Suprapubic skin (tissue), 3 donors: ENCODE results near the gene TBCE.

Experiments used
- CTCF ChIP-seq, 2 donors: fragments of 200-600 bp in 1 of 2; fragments of 450-650 bp in 1 of 2; sonication (generic) in 1 of 2; IDR thresholded peaks; one replicate each; pipeline ENCODE4 v1.5.1; 2016 to 2019; ENCODE audit warnings: antibody characterized with exemption in 2 of 2, mild to moderate bottlenecking in 1 of 2, moderate library complexity in 1 of 2
- POLR2A ChIP-seq, 2 donors: fragments of 450-650 bp; IDR thresholded peaks; one replicate each; pipeline ENCODE4 v1.6.1; 2017; ENCODE audit warnings: antibody characterized with exemption in 2 of 2, mild to moderate bottlenecking in 2 of 2, moderate library complexity in 2 of 2

GRCh38 chr1:235427447-235427846, 60.2 kb downstream of the TBCE start:
- TF ChIP-seq CTCF (IDR thresholded peaks at IDR 0.05) (no peak), POLR2A (IDR thresholded peaks at IDR 0.05) (no peak)
